Omental fat pad (tissue), 4 donors: ENCODE measurements around the gene RAD50. TPM values are rescaled to one million over a fixed set of nuclear protein-coding genes. Genes with fewer than 3 reads are reported as not detected.

Experiments
- ATAC-seq: fragments of 150-250 bp; one replicate; pipeline ENCODE4 v1.9.1; 2016; ENCODE audit warnings: mild to moderate bottlenecking, moderate library complexity; ENCODE audit not compliant: low FRiP score
- DNase-seq: peaks from one replicate; pipeline ENCODE4 v3.0.0-alpha.2; 2019; ENCODE audit warnings: low spot score
- total RNA-seq, 4 donors: library from RNA; depleted of rRNA; stranded (reverse); fragments of >200 nt; gene quantifications; one replicate each; pipeline ENCODE4 v1.1.0, GENCODE V29; 2016
- TF ChIP-seq, protein P1 (sequence below), 3 donors: fragments of 450-650 bp; IDR thresholded peaks; one replicate each; pipeline ENCODE4 v1.5.1; 2016 to 2017; ENCODE audit warnings: antibody characterized with exemption in 3 of 3, mild to moderate bottlenecking in 3 of 3, moderate library complexity in 2 of 3

The RAD50 gene
- total RNA-seq, 4 donors from 2014 or later, result 23.4 to 37.4 (median 29.8) TPM

- TF ChIP-seq, protein P1, sequence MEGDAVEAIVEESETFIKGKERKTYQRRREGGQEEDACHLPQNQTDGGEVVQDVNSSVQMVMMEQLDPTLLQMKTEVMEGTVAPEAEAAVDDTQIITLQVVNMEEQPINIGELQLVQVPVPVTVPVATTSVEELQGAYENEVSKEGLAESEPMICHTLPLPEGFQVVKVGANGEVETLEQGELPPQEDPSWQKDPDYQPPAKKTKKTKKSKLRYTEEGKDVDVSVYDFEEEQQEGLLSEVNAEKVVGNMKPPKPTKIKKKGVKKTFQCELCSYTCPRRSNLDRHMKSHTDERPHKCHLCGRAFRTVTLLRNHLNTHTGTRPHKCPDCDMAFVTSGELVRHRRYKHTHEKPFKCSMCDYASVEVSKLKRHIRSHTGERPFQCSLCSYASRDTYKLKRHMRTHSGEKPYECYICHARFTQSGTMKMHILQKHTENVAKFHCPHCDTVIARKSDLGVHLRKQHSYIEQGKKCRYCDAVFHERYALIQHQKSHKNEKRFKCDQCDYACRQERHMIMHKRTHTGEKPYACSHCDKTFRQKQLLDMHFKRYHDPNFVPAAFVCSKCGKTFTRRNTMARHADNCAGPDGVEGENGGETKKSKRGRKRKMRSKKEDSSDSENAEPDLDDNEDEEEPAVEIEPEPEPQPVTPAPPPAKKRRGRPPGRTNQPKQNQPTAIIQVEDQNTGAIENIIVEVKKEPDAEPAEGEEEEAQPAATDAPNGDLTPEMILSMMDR (IDR thresholded peaks at IDR 0.05), result no peak
- no peak for DNase-seq
- ATAC-seq, result no peak
These were observed 116.7 kb downstream of the RAD50 start for GRCh38 chr5:132673488-132673887.

DNA sequence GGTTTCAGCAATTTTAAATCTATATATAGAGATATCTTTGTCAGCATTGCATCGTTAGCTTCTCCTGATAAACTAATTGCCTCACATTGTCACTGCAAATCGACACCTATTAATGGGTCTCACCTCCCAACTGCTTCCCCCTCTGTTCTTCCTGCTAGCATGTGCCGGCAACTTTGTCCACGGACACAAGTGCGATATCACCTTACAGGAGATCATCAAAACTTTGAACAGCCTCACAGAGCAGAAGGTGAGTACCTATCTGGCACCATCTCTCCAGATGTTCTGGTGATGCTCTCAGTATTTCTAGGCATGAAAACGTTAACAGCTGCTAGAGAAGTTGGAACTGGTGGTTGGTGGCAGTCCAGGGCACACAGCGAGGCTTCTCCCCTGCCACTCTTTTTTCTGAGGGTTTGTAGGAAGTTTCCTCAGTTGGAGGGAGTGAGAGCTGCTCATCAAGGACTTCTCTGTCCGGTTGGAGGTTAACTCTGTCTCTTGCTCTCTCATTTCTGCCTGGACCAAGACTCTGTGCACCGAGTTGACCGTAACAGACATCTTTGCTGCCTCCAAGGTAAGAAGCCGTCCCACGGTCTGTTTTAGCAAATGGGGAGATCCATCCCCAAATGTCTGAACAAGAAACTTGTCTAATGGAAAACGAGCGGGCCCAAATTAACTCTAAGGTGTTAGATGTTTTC is 117.3 kb downstream of the RAD50 start, which contains the start of gene IL4:
Gene IL4 (plus strand): TSS at position 51 of the 692 bp plus-strand sequence. CDS start 62 bp downstream, at position 113.
- TF ChIP-seq, protein P1 (IDR thresholded peaks at IDR 0.05), result no peak
- DNase-seq (no peak), ATAC-seq (no peak)

GRCh38 chr5:132674671-132675506 is 118.1 kb downstream of the RAD50 start:
- DNase-seq (no peak), ATAC-seq (peak; percentile 75)
- TF ChIP-seq, protein P1 (IDR thresholded peaks at IDR 0.05), result no peak

- ATAC-seq (no peak), DNase-seq (no peak)
- TF ChIP-seq, protein P1 (IDR thresholded peaks at IDR 0.05), result no peak
These were observed 119.3 kb downstream of the RAD50 start for GRCh38 chr5:132675936-132676689.

DNA sequence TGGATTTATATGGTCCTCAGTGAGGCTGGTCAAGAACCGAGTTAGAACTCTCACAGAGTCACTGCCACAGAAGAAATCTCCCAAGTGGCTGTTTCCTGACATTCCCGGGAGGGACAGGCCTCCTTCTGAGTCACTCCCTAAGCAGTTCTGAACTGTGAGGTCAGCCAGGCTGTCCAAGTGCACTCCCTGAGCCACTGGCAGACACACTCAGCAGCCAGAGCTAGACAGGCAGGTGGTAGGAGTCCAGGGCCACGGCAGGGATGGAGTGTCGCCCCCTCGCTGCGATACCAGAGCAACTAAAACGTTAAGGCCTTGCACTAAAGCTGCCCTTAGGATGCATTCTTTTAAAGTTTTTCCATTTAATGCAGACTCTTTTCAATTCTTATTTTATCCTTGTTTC is 120.4 kb downstream of the RAD50 start:
- TF ChIP-seq, protein P1 (IDR thresholded peaks at IDR 0.05), result no peak
- peak; percentile 69 for ATAC-seq
- no peak for DNase-seq

GRCh38 chr5:132677682-132678400 is 121.1 kb downstream of the RAD50 start:
- ATAC-seq (no peak), DNase-seq (no peak)
- TF ChIP-seq, protein P1 (IDR thresholded peaks at IDR 0.05), result no peak
